Spleen (tissue), 11 donors: ENCODE data around the gene ADAMTS20. TPM values are rescaled to one million over a fixed set of nuclear protein-coding genes. Genes with fewer than 3 reads are reported as not detected.
"Not testable (repeated sequence)": the region's sequence is repeated elsewhere in the genome, so short reads cannot be mapped to it uniquely, and the experiment has no call there.

ENCODE experiments used
- DNase-seq: peaks from one replicate; pipeline ENCODE4 v3.0.0-alpha.2; 2020
- H3K27ac ChIP-seq, 8 donors: fragments of 200-600 bp; sonication (generic) in 7 of 8; 1 replicate in 4 of 8; 2 replicates in 4 of 8; pipeline versions ENCODE4 v1.5.0 to v1.8.0; 2016 to 2021; ENCODE audit warnings: inconsistent platforms in 4 of 8, mild to moderate bottlenecking in 4 of 8, moderate library complexity in 1 of 8
- H3K27me3 ChIP-seq, 7 donors: fragments of 200-600 bp; sonication (generic) in 6 of 7; replicated peaks in 1 of 7; 1 replicate in 4 of 7; 2 replicates in 3 of 7; pipeline versions ENCODE4 v1.5.0 to v1.8.0; 2016 to 2021; ENCODE audit warnings: inconsistent platforms in 3 of 7, mild to moderate bottlenecking in 1 of 7
- H3K36me3 ChIP-seq, 6 donors: fragments of 200-600 bp; sonication (generic) in 5 of 6; 1 replicate in 4 of 6; 2 replicates in 2 of 6; pipeline versions ENCODE4 v1.5.0 to v1.8.0; 2016 to 2021; ENCODE audit warnings: inconsistent platforms in 2 of 6
- H3K4me1 ChIP-seq, 6 donors: fragments of 200-600 bp; sonication (generic) in 5 of 6; 1 replicate in 3 of 6; 2 replicates in 3 of 6; pipeline versions ENCODE4 v1.5.0 to v1.8.0; 2016 to 2021; ENCODE audit warnings: inconsistent platforms in 3 of 6
- H3K4me3 ChIP-seq, 8 donors: fragments of 200-600 bp; sonication (generic) in 7 of 8; 1 replicate in 4 of 8; 2 replicates in 4 of 8; pipeline versions ENCODE4 v1.5.0 to v1.8.0; 2016 to 2021; ENCODE audit warnings: inconsistent platforms in 4 of 8, mild to moderate bottlenecking in 4 of 8, moderate library complexity in 2 of 8
- H3K9me3 ChIP-seq, 8 donors: fragments of 200-600 bp; sonication (generic) in 7 of 8; 1 replicate in 4 of 8; 2 replicates in 4 of 8; pipeline versions ENCODE4 v1.5.0 to v1.8.0; 2016 to 2021; ENCODE audit warnings: inconsistent platforms in 4 of 8
- POLR2A ChIP-seq, 3 donors: fragments of 450-650 bp; IDR thresholded peaks; one replicate each; pipeline ENCODE4 v1.5.1; 2017; ENCODE audit warnings: antibody characterized with exemption in 3 of 3, mild to moderate bottlenecking in 1 of 3
- POLR2AphosphoS5 ChIP-seq, 3 donors: sonication (generic); formaldehyde crosslinking; IDR thresholded peaks; one replicate each; pipeline ENCODE4 v1.5.1; 2017; ENCODE audit warnings: antibody characterized with exemption in 3 of 3
- WGBS, 5 donors: extraction: QIAGEN DNeasy Blood & Tissue Kit in 3 of 5; methylation state at CpG; one replicate each; pipeline versions ENCODE4 v1.1.5 to v1.1.7; 2013 to 2018; 5-methylcytosine and 5-hydroxymethylcytosine counted together
- intact Hi-C: fragments of 100-400 bp; cut with DNase I; formaldehyde crosslinking; loops from one replicate; pipeline ENCODE4 v1.15.0; 2023; ENCODE audit warnings: low total_unique reads
- polyA plus RNA-seq, 3 donors: library from polyadenylated mRNA; stranded (reverse); fragments of 200-250 nt; gene quantifications; one replicate each; pipeline ENCODE4 v1.2.1, GENCODE V29; 2013
- total RNA-seq, 7 donors: library from RNA; depleted of rRNA in 3 of 7; stranded (reverse); fragments of >200 nt in 3 of 7; fragmentation: NEBNext Ultra II Directional in 4 of 7; extraction: Animal tissue kit (Norgen Biotek cat#: 25700) in 4 of 7; gene quantifications; one replicate each; pipeline versions ENCODE4 v1.1.0 to v1.2.1, GENCODE V29; 2016 to 2021
- TF ChIP-seq, protein P1 (sequence below), 11 experiments: fragments of 200-600 bp in 7 of 11; fragments of 450-650 bp in 4 of 11; sonication (generic) in 4 of 11; IDR thresholded peaks in 8 of 11; conservative IDR thresholded peaks in 3 of 11; 1 replicate in 7 of 11; 2 replicates in 4 of 11; pipeline versions ENCODE4 v1.4.0 to v1.8.0; 2016 to 2021; ENCODE audit warnings: antibody characterized with exemption in 11 of 11, inconsistent platforms in 4 of 11, mild to moderate bottlenecking in 1 of 11
- donor health status: healthy with polysubstance abuse.
- donor health status: DM: no; HTN: no; CAD: no; lungs with moderate emphysema.
- donor health status: DM: no; HTN: no; CAD: no.
- donor health status: Bipolar disorder and iron deficiency.
- donor health status: healthy.
- donor health status: DM: no; HTN: no; CAD: no.
- donor health status: DM: yes; HTN: yes; CAD: no.

ADAMTS20 gene
- total and polyA plus RNA-seq, 10 donors = not detected

DNA sequence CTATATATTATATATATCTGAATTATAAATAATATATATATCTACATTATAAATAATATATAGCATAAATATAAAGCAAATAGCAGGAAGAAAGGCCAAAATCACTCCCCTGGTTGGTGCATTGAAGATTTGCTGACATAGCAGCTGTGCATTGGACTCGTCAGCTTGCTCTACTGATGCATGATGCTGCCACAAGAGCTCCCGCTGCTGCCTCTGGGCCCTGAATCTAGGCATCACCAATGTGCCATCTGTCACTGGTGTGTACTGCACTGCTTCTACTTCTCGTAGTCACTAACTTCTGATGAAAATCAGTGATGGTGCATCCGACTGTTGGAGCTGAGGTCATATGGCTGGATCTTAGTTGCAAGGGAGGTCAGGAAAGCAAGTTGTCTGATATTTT lies 205.0 kb downstream of the ADAMTS20 start:
- Histone ChIP-seq H3K27ac (no peak overlapping the region), H3K9me3 (peaks cover 0 to 32% (median 24%) of the 10 kb centered on the region in 8 donors), H3K36me3 (no peaks in the 10 kb centered on the region), H3K27me3 (no peaks in the 10 kb centered on the region), H3K4me3 (no peak overlapping the region), H3K4me1 (no peaks in the 10 kb centered on the region)
- WGBS, 5 donors = 86 to 94% (median 90%) methylated on average over 4 of the region's 4 CpGs
- no peak for DNase-seq
- TF ChIP-seq, protein P1, sequence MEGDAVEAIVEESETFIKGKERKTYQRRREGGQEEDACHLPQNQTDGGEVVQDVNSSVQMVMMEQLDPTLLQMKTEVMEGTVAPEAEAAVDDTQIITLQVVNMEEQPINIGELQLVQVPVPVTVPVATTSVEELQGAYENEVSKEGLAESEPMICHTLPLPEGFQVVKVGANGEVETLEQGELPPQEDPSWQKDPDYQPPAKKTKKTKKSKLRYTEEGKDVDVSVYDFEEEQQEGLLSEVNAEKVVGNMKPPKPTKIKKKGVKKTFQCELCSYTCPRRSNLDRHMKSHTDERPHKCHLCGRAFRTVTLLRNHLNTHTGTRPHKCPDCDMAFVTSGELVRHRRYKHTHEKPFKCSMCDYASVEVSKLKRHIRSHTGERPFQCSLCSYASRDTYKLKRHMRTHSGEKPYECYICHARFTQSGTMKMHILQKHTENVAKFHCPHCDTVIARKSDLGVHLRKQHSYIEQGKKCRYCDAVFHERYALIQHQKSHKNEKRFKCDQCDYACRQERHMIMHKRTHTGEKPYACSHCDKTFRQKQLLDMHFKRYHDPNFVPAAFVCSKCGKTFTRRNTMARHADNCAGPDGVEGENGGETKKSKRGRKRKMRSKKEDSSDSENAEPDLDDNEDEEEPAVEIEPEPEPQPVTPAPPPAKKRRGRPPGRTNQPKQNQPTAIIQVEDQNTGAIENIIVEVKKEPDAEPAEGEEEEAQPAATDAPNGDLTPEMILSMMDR (IDR thresholded peaks at IDR 0.05 in 8 of 11, conservative IDR thresholded peaks at IDR 0.05 in 3 of 11) = no peak
- TF ChIP-seq POLR2AphosphoS5 (IDR thresholded peaks at IDR 0.05) (no peak), POLR2A (IDR thresholded peaks at IDR 0.05) (no peak)
- intact Hi-C loops = no loop called here

DNA sequence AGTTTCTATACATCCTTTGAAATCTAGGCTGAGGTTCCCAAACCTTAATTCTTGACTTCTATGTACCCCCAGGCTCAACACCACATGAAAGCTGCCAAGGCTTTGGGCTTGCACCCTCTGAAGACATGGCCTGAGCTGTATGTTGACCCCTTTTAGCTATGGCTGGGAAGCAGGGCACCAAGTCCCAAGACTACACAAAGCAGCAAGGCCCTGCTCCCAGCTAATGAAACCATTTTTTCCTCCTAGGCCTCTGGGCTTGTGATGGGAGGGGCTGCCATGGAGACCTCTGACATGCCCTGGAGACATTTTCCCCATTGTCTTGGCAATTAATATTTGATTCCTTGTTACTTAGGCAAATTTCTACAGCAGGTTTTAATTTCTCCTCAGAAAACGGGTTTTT lies 207.0 kb downstream of the ADAMTS20 start:
- H3K9me3 ChIP-seq = peaks cover 0 to 32% (median 24%) of the 10 kb centered on the region in 8 donors
- TF ChIP-seq, protein P1 (IDR thresholded peaks at IDR 0.05 in 8 of 11, conservative IDR thresholded peaks at IDR 0.05 in 3 of 11) = no peak
- TF ChIP-seq POLR2A (IDR thresholded peaks at IDR 0.05) (no peak), POLR2AphosphoS5 (IDR thresholded peaks at IDR 0.05) (no peak)
- WGBS, 5 donors = 33 to 73% (median 65%) methylated on average over 1 of the region's 1 CpG
- H3K27me3 ChIP-seq = no peaks in the 10 kb centered on the region
- no peak overlapping the region for H3K27ac ChIP-seq
- H3K4me3 ChIP-seq = no peak overlapping the region
- H3K4me1 ChIP-seq = no peaks in the 10 kb centered on the region
- H3K36me3 ChIP-seq = no peaks in the 10 kb centered on the region
- no peak for DNase-seq
- intact Hi-C loops = no loop called here

DNA sequence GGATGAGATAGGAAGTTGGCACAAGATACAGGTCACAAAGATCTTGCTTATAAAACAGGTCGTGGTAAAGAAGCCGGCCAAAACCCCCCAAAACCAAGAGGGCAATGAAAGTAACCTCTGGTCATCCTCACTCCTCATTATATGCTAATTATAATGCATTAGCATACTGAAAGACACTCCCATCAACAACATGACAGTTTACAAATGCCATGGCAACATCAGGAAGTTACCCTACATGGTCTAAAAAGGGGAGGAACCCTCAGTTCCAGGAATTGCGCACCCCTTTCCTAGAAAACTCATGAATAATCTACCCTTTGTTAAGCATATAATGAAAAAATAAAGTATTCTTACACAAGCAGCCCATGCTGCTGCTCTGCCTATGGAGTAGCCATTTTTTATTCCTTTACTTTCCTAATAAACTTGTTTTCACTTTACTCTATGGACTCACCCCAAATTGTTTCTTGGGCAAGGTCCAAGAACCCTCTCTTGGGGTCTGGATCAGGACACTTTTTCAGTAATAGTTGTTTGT lies 210.2 kb downstream of the ADAMTS20 start:
- intact Hi-C loops, H3K27ac ChIP-seq, H3K36me3 ChIP-seq, H3K4me3 ChIP-seq, H3K27me3 ChIP-seq, DNase-seq: not testable (repeated sequence)
- WGBS, 5 donors = 72 to 84% (median 81%) methylated on average over 3 of the region's 3 CpGs
- Histone ChIP-seq H3K4me1 (peaks cover 0 to 22% (median 11%) of the 10 kb centered on the region in 6 donors), H3K9me3 (peaks cover 0 to 32% (median 24%) of the 10 kb centered on the region in 8 donors)

DNA sequence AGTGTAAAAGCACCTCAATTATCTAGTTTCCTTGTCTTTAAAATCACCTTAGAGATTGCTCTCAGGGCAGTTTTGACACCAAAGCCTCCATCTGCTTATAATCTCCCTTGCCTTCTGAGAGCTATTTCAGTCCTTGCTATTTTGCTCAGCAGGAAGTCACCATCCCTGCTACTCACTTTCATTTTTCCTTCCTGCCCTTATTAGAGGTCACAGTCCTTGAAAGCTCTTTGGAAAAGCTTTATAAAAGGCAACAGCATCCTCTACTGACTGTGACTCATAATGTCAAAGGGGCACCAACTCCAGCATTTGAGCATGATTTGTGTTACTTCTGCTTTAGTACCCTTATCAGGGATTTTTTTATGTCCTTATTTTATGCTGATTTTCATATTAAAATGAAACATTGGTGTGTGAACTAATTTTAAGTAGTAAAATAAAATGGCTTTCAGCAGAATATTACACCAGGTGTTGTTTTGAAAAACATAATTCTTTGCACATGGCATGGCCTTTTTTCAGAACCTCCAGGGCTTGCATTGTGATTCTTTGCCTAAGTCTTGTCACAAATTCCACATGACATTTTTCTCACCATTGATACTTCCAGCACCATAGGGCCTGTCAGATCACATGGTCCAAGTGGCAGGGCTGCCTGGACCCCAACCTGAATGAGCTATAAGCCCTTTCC lies 213.0 kb downstream of the ADAMTS20 start:
- DNase-seq = no peak
- Histone ChIP-seq H3K27me3 (no peaks in the 10 kb centered on the region), H3K4me3 (no peak overlapping the region), H3K4me1 (peaks cover 0 to 22% (median 11%) of the 10 kb centered on the region in 6 donors), H3K36me3 (no peaks in the 10 kb centered on the region), H3K27ac (peak overlapping the region in 4 of 8 donors; percentile 14 to 56 (median 42)), H3K9me3 (peaks cover 0 to 9% (median 2%) of the 10 kb centered on the region in 8 donors)
- TF ChIP-seq, protein P1 (IDR thresholded peaks at IDR 0.05 in 8 of 11, conservative IDR thresholded peaks at IDR 0.05 in 3 of 11) = peak in 7 of 11 experiments; percentile 26 to 64 (median 37)
- no peak for TF ChIP-seq POLR2A (IDR thresholded peaks at IDR 0.05)
- intact Hi-C loops = no loop called here
